NCI-H2196 treated with DMSO at 0.1 percent for 48 hours (cell line): ENCODE results near the gene TMEM212.
"Not testable (repeated sequence)": the region's sequence is repeated elsewhere in the genome, so short reads cannot be mapped to it uniquely, and the experiment has no call there.

Experiments
- DNase-seq: peaks from one replicate; lab custom pipeline; 2025; ENCODE audit not compliant: unreplicated experiment; lab: John Stamatoyannopoulos, UW

Gene TMEM212

GRCh38 chr3:171883893-171884279, 40.7 kb downstream of the TMEM212 start:
- no peak for DNase-seq

GRCh38 chr3:171888466-171888865, 45.3 kb downstream of the TMEM212 start:
- no peak for DNase-seq

GRCh38 chr3:171890398-171890797, 47.2 kb downstream of the TMEM212 start:
- no peak for DNase-seq

GRCh38 chr3:171892457-171892856, 49.3 kb downstream of the TMEM212 start:
- no peak for DNase-seq

GRCh38 chr3:171895291-171895690, 52.1 kb downstream of the TMEM212 start:
- DNase-seq = no peak

GRCh38 chr3:171895900-171896299, 52.8 kb downstream of the TMEM212 start:
- no peak for DNase-seq

- DNase-seq = no peak
These were observed 53.2 kb downstream of the TMEM212 start for GRCh38 chr3:171896316-171896715.

- DNase-seq = no peak
These were observed 55.0 kb downstream of the TMEM212 start for GRCh38 chr3:171898192-171898591.

GRCh38 chr3:171900446-171900845, 57.3 kb downstream of the TMEM212 start:
- no peak for DNase-seq

- no peak for DNase-seq
These were observed 58.6 kb downstream of the TMEM212 start for GRCh38 chr3:171901615-171902312.

GRCh38 chr3:171904829-171905228, 61.7 kb downstream of the TMEM212 start:
- DNase-seq = no peak

- DNase-seq = not testable (repeated sequence)
These were observed 63.4 kb downstream of the TMEM212 start for GRCh38 chr3:171906503-171906902.

- no peak for DNase-seq
These were observed 64.0 kb downstream of the TMEM212 start for GRCh38 chr3:171906951-171907676.

GRCh38 chr3:171907761-171908160, 64.6 kb downstream of the TMEM212 start:
- no peak for DNase-seq

GRCh38 chr3:171908731-171909130, 65.6 kb downstream of the TMEM212 start:
- no peak for DNase-seq
